Stimulated activated CD4-positive, alpha-beta T cell treated with anti-CD3 and anti-CD28 coated beads, Interleukin-15, amount 100 ng/mL, for 24 hours (primary cell): Measurements from ENCODE around the gene CDHR3.
"Not testable (repeated sequence)": the region's sequence is repeated elsewhere in the genome, so short reads cannot be mapped to it uniquely, and the experiment has no call there.

ENCODE experiments used
- DNase-seq: peaks from one replicate; pipeline ENCODE4 v3.0.0-alpha.2; 2020

CDHR3 gene

GRCh38 chr7:106003525-106004064 lies 40.5 kb downstream of the CDHR3 start:
- DNase-seq, result no peak

- no peak for DNase-seq
These were observed 43.8 kb downstream of the CDHR3 start for GRCh38 chr7:106006906-106007305.

GRCh38 chr7:106007796-106008195 lies 44.7 kb downstream of the CDHR3 start:
- DNase-seq, result not testable (repeated sequence)

GRCh38 chr7:106009503-106010226 lies 46.6 kb downstream of the CDHR3 start:
- DNase-seq, result peak; percentile 87

- DNase-seq, result no peak
These were observed 47.3 kb downstream of the CDHR3 start for GRCh38 chr7:106010331-106010730.

- DNase-seq, result no peak
These were observed 47.8 kb downstream of the CDHR3 start for GRCh38 chr7:106010866-106011265.

- no peak for DNase-seq
These were observed 49.1 kb downstream of the CDHR3 start for GRCh38 chr7:106012184-106012583.

GRCh38 chr7:106012935-106013439 lies 49.9 kb downstream of the CDHR3 start:
- no peak for DNase-seq

GRCh38 chr7:106015381-106016218 lies 52.5 kb downstream of the CDHR3 start:
- DNase-seq, result no peak

GRCh38 chr7:106016331-106016730 lies 53.3 kb downstream of the CDHR3 start:
- DNase-seq, result no peak

GRCh38 chr7:106017657-106018056 lies 54.6 kb downstream of the CDHR3 start:
- DNase-seq, result no peak

GRCh38 chr7:106018566-106019469 lies 55.8 kb downstream of the CDHR3 start:
- DNase-seq, result no peak

GRCh38 chr7:106019470-106019820 lies 56.4 kb downstream of the CDHR3 start:
- no peak for DNase-seq

- DNase-seq, result no peak
These were observed 58.3 kb downstream of the CDHR3 start for GRCh38 chr7:106021151-106022067.

- DNase-seq, result peak; percentile 73
These were observed 59.2 kb downstream of the CDHR3 start for GRCh38 chr7:106022193-106022821.

GRCh38 chr7:106023369-106024322 lies 60.6 kb downstream of the CDHR3 start:
- no peak for DNase-seq

- DNase-seq, result no peak
These were observed 63.0 kb downstream of the CDHR3 start for GRCh38 chr7:106026101-106026500.

- no peak for DNase-seq
These were observed 66.4 kb downstream of the CDHR3 start for GRCh38 chr7:106029451-106029850.

GRCh38 chr7:106029941-106030340 lies 66.9 kb downstream of the CDHR3 start:
- no peak for DNase-seq
